Right forelimb (tissue), 1 donor: ENCODE measurements around the gene BRF1.
"Not testable (repeated sequence)": the region's sequence is repeated elsewhere in the genome, so short reads cannot be mapped to it uniquely, and the experiment has no call there.

Experiments
- DNase-seq: peaks from one replicate; pipeline ENCODE4 v3.0.0-alpha.2; 2018

Gene BRF1

DNA sequence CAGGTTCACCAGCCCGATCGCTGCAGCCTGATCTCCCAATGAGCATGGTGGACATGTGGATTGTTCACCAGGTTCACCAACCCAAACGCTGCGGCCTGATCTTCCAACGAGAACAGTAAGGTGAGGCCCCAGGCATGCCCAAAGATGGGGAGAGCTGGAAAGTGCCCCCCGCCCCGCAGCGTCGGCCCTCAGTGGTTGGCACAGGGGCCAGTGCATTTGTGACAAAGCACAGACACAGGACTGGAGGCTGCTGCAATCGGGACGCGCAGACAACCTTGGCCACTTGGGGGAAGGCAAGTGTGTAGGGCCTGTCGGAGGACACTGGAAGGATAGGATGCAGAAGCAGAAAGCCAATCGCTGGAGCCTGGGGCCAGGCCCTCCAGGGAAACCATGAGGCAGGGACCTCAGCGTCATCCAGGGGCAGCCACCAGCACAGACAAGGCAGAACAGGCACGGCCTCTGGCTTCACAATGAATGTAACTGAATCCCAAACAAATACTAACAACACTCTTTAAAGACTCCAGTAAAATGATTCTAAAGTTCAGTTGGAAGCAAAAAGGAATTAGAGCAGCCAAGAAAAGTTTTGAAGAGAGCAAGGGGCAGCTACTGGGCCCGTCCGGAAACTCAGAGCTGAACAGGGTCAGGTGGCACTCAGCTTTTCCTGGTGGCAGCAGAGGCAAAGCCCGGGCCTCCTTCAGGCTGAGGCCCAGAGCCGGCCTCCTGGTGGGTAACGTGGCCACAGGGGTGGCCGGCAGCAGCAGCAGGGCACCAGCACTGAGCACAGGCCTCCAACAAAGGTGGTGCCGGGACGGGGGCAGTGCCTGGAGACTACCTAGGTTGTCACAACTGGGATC is 13.3 kb downstream of the BRF1 start:
- no peak for DNase-seq

- no peak for DNase-seq
These were observed 14.0 kb downstream of the BRF1 start for GRCh38 chr14:105286759-105287144.

- no peak for DNase-seq
These were observed 15.6 kb downstream of the BRF1 start for GRCh38 chr14:105285174-105285573.

GRCh38 chr14:105283899-105284298 is 16.9 kb downstream of the BRF1 start:
- no peak for DNase-seq

DNA sequence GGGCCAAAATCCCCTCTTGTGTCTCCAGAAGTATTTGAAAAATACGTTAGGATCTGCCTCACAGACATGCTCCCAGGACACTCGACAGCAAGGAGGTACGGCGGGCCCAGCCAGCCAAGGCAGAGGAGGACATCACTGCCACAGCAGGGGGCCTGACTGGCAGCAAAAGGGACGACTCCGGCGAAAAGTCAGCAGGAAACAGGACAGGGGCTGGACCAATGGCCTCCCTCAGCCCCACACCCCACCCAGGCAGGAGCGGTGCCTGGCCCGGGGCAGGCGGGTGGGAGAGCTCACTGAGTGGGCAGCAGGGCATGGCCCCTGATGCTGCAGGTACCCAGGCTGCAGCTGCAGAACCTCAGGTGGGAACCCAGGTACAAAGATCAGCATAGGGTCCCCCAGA is 17.8 kb downstream of the BRF1 start:
- DNase-seq, result no peak

- no peak for DNase-seq
These were observed 18.6 kb downstream of the BRF1 start for GRCh38 chr14:105282098-105282725.

DNA sequence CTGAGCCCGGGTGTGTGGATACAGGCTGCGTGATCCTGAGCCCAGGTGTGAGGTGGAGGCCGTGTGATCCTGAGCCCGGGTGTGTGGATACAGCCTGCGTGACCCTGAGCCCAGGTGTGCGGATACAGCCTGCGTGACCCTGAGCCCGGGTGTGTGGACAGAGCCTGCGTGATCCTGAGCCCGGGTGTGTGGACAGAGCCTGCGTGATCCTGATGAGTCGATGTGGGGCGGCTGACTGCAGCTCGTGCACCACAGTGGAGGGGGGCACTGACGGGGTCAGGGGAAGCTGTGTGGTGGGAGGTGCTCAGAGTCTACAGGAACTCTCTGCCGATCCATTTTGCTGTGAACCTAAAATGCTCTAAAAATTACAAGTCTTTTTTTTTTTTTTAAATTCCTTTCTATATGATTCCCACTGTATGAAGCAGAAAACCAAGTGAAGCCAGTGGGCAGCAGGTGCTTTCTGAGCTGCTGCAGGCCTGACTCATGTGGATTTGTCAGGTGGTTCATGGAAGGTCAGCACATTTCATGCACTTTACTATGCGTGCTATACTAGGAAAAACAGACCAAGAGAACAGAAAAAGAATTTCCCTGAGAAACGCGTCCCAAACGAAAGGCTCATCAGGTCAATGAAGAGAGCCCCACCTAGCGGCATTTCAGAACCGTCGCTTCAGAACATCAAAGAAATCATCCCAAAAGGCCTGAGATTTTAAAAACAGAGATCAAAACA is 19.3 kb downstream of the BRF1 start:
- peak; percentile 55 for DNase-seq

- DNase-seq, result no peak
These were observed 20.3 kb downstream of the BRF1 start for GRCh38 chr14:105280525-105280924.

DNA sequence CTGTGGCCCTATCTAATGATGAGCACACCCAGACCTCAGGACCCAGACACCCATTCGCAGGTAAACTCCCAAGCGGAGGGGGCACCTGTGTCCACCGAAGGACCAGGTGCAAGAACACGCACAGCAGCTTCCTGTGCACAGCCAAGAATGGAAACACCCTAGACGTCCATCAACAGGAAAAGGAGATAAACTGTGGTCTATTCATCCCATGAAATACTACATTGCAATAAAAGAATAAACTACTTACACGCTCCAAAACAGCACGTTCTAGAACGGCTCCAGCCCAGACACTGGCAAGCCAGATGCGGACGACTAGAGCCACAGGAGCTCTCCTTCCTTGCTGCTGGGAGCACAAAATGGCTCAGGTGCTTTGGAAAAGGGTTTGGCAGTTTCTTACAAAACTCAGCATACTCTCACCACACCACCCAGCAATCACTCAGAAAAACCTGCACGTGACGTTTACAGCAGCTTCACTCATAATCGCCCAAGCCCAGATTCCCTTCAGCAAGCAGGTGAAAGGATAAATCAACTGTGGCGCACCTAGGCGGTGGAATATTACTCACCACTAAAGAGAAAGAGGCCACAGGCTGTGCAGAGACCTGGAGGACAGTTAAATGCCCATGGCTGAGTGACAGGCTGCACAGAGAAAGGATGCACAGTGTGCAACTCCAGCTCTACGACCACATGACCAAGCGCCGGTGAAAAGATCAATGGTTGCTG is 21.0 kb downstream of the BRF1 start:
- DNase-seq, result no peak

DNA sequence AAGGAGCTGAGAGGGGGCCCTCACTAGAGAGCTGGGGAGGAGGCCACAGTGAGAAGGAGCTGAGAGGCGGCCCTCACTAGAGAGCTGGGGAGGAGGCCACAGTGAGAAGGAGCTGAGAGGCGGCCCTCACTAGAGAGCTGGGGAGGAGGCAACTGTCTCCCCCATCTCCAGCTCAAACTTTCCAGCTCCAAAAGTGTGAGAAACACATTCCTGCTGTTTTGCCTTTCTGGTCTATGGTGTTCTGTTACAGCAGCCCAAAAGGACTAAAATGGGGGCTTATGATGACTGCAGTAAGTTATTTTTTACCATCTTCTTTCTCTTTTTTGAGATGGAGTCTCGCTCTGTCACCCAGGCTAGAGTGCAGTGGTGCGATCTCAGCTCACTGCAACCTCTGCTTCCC is 23.4 kb downstream of the BRF1 start:
- not testable (repeated sequence) for DNase-seq

- no peak for DNase-seq
These were observed 25.4 kb downstream of the BRF1 start for GRCh38 chr14:105275267-105275946.

DNA sequence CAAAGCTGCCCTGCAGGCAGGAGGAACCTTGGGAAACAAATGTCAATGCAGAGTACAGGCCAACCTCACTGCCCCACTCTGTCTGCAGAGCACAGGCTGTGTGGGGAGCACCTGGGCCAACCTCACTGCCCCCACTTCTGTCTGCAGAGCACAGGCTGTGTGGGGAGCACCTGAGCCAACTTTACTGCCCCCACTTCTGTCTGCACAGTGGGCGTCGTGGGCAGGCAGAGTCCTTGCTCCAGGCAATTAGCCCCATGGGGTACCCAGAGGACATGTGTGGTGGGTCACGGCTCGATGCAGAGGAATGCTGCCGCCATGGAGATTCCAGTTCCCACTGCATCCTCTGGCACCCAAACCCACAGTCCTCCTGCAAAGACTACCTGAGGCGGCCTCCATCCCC is 26.2 kb downstream of the BRF1 start:
- no peak for DNase-seq

- no peak for DNase-seq
These were observed 27.7 kb downstream of the BRF1 start for GRCh38 chr14:105273062-105273461.

DNA sequence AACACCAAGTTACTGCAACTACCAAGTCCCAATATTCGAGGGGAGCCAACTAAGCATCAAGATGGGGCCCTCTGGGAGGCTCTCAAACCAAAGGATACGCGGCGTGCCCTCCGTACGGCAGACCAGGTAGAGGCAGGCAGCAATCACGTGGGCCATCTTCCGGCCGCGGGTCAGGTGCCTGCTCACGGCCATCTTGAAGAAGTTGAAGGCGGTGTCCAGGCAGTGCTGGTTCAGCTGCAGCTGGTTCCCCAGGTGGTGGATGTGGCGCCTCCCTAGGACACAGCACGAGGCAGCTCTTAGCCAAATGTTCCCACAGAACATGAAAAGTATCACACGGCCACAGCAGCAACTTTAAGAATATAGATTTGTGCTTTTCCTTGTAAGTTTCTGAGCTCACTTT is 28.2 kb downstream of the BRF1 start:
- DNase-seq, result no peak

GRCh38 chr14:105271224-105271890 is 29.4 kb downstream of the BRF1 start:
- DNase-seq, result no peak

DNA sequence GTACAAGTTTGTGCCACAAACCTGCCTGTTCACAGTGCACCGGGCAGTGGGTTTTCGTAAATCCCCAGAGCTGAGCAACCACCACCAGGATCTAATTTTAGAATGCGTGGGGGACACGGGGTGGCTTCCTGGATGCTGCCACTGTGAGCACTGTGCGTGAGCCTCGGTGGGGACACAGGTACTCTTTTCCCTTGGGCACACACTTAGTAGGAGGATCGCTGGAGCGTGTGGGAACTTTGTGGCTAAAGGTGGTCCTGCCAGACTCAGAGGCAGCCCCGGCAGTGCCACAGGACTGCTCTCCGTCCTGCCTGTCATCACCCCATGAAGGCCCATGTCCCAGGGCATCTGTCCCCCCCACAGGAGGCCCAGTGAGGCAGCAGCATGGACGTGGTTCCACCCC is 31.4 kb downstream of the BRF1 start:
- DNase-seq, result no peak

GRCh38 chr14:105268736-105269354 is 32.0 kb downstream of the BRF1 start:
- DNase-seq, result no peak

GRCh38 chr14:105267820-105268548 is 32.8 kb downstream of the BRF1 start:
- no peak for DNase-seq

GRCh38 chr14:105261781-105262180 is 39.0 kb downstream of the BRF1 start:
- DNase-seq, result no peak

DNA sequence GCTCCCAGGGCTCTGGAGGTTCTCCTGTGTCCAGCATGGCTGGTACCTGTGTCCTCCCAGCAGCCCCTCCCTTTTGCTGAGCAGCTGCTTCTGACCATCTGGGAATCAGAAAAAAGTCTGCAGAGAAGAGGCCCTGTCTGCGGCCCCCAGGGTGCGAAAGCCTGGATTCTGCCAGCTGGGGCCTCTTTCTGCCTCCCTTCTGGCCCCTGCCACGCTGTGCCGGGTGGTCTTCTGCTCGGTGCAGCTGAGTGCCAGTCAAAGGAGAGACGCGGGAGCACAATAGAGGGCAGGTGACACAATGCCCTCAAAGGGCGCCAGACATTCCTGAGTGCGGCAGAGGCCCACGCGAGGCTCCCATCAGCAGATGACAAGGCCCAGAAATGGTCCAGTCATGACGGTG is 39.8 kb downstream of the BRF1 start:
- DNase-seq, result peak; percentile 37

DNA sequence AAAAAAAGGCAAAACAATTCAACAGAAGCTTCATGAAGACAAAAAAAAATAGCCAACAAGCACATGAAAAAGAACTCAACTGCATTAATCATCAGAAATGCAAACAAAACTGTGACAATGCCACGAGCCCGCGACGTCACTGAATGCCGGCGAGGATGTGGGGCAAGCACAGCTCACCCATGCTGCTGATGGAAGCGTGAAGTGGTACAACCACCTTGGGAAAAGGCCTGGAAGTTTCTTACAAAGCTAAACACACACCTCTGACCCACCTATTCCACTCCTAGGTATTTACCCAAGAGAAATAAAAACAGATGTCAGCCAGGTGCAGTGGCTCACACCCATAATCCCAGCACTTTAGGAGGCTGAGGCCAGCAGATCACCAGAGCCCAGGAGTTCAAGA is 42.0 kb downstream of the BRF1 start:
- no peak for DNase-seq
